ENCODE data around the gene GM2A. TPM values are rescaled to one million over a fixed set of nuclear protein-coding genes. Genes with fewer than 3 reads are reported as not detected.

GM2A gene
- total and polyA plus RNA-seq, 9 of the 15 experiments (the other 6 are each of a cell fraction or from before 2014, with no cell fraction given), result 5.8 to 36.0 (median 10.0) TPM

DNA sequence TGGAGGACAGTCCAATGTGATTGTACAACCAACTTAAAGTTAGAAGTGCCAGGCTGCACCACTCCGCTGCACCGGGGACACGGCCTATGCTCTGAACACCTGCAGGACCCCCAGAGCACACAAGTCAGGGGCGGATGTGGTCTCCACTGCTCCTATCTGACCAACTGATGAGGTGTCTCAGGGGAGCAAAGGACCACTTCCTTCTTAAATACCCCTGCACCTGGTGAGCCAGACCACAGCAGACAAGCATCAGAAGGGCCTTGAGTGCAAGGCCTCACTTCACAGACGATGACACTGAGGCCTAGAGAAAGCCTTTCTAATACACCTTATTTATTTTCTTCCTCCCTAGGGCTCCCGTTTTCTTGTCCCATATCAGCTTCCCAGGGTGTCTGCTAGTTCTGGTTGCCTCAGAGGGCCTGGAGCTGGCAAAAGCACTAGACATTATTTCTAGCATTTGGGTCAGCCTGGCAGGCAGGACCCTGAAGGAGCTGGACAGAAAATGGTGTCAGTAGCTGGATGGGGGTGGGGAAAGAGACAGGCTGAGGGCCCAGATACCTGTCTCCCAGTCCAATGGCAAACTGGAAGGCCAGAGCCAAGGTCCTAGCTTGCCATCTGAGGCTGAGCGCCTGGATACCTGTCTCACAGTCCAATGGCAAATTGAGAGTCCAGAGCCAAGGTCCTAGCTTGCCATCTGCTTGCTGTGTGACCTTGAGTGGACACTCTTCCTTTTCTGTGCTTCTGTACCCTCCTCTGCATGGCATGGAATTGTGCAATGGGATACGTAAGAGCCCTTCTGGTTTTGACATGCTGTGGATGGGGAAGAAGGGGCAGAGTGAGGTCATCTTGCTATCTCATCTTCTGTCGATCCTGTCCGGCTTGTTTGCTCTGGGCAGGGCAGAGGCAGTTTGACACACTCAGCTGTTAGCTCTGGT is 38.1 kb upstream of the GM2A start (continued):
- TF ChIP-seq RCOR1 (IDR thresholded peaks at IDR 0.05; ENCODE audit: borderline replicate concordance in 1 of 2, low read depth in 2 of 2, low read length in 2 of 2), result 0 out of 4 replicates have a peak, but pooled peaks of 1 of the 2 experiments have one; percentile 16

DNA sequence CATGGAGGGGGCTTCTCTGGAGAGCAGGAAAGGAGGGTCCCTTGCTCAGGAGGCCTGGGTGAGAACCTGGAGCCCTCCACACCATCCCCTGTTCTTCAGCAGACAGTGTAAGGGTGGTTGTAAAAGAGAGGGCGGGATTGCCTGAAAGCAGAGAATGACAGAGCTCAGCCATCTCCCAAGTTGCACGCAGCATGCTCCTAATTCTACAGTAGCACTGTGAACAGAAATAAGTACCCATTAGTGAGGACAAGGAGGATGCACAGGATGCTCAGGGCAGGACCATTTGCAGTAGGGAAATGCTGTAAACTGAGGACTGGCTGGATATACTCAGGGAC is 37.5 kb upstream of the GM2A start:
- CTCF ChIA-PET (ENCODE audit: low intra/inter-chr PET ratio), result no interaction called here
- WGBS (ENCODE audit: insufficient coverage, low coverage, missing lambda C conversion rate), result 72% methylated on average over 2 of the region's 2 CpGs
- Histone ChIP-seq H3K9me1 (ENCODE audit: control insufficient read depth, insufficient read depth, low read length) (no peaks in the 10 kb centered on the region), H3K4me1 (replicated peaks in 1 of 2; ENCODE audit: control insufficient read depth in 2 of 2, insufficient read depth in 2 of 2, low read length in 2 of 2) (peaks cover 30 to 44% of the 10 kb centered on the region in 2 experiments), H3K4me3 (no peak overlapping the region), H3K27me3 (ENCODE audit: control insufficient read depth in 2 of 2, insufficient read depth in 2 of 2, low read length in 2 of 2) (no peaks in the 10 kb centered on the region), H3K9ac (ENCODE audit: insufficient read depth in 1 of 2, low read depth in 2 of 2, low read length in 2 of 2) (0 out of 4 replicates have a peak overlapping the region, but pooled peaks of 1 of the 2 experiments have one; percentile 12), H2AFZ (ENCODE audit: low read depth, low read length) (peak overlapping the region; percentile 78), H3K27ac (ENCODE audit: extremely low read depth, low read depth, low read length) (no peak overlapping the region; the same call in 2 of the 3 replicates), H3K79me2 (ENCODE audit: control insufficient read depth, insufficient read depth, low read length) (no peaks in the 10 kb centered on the region), H3K9me3 (replicated peaks; ENCODE audit: control insufficient read depth, insufficient read depth, low read depth, low read length) (no peaks in the 10 kb centered on the region), H4K20me1 (replicated peaks; ENCODE audit: control insufficient read depth, insufficient read depth, low read length) (no peaks in the 10 kb centered on the region), H3K36me3 (ENCODE audit: control insufficient read depth, insufficient read depth, low read length) (no peaks in the 10 kb centered on the region), H3K4me2 (ENCODE audit: insufficient read depth, low read length) (peak overlapping the region; percentile 43; the same call in 1 of the 2 replicates)
- FAIRE-seq (peak; percentile 67), ATAC-seq (no peak), DNase-seq (ENCODE audit: extremely low read depth in 1 of 4, low spot score in 3 of 4) (no peak)
- POLR2A ChIA-PET, result interaction anchor here (0.6 to 1.5 kb wide), 5 partner anchors 9 to 330 kb away, joined by 3 to 5 read pairs (median 3); partner anchors contain the start of gene CCDC69
- in situ Hi-C loops (cut with MboI) (no loop called here), intact Hi-C loops (cut with micrococcal nuclease) (no loop called here)
- BruUV-seq (replicated peaks), result no TSS peak
- TF ChIP-seq NFE2 (IDR thresholded peaks at IDR 0.05; ENCODE audit: low read depth) (0 out of 2 replicates have a peak, but pooled peaks have one; percentile 0), CTBP1 (IDR thresholded peaks at IDR 0.05; ENCODE audit: borderline replicate concordance) (0 out of 2 replicates have a peak, but pooled peaks have one; percentile 2), ZNF584 (CRISPR knock-in tag; IDR thresholded peaks at IDR 0.05; ENCODE audit: low read depth) (0 out of 2 replicates have a peak, but pooled peaks have one; percentile 38), MAZ (CRISPR knock-in tag; conservative IDR thresholded peaks at IDR 0.05 in 1 of 2, IDR thresholded peaks at IDR 0.05 in 1 of 2) (no peak), POU5F1 (IDR thresholded peaks at IDR 0.05; ENCODE audit: borderline replicate concordance, low read depth, low read length, partially characterized antibody) (no peak), IFI16 (CRISPR knock-in tag; IDR thresholded peaks at IDR 0.05) (no peak), CEBPG (CRISPR knock-in tag; IDR thresholded peaks at IDR 0.05) (no peak), CEBPG (tag; conservative IDR thresholded peaks at IDR 0.05 in 1 of 2, IDR thresholded peaks at IDR 0.05 in 1 of 2) (0 out of 4 replicates have a peak, but pooled peaks of 1 of the 2 experiments have one; percentile 7)
- TF ChIP-seq, protein P1, sequence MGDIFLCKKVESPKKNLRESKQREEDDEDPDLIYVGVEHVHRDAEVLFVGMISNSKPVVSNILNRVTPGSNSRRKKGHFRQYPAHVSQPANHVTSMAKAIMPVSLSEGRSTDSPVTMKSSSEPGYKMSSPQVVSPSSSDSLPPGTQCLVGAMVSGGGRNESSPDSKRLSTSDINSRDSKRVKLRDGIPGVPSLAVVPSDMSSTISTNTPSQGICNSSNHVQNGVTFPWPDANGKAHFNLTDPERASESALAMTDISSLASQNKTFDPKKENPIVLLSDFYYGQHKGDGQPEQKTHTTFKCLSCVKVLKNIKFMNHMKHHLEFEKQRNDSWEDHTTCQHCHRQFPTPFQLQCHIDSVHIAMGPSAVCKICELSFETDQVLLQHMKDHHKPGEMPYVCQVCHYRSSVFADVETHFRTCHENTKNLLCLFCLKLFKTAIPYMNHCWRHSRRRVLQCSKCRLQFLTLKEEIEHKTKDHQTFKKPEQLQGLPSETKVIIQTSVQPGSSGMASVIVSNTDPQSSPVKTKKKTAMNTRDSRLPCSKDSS (IDR thresholded peaks at IDR 0.05; ENCODE audit: low read depth, partially characterized antibody), result no peak
- TF ChIP-seq, protein P2, sequence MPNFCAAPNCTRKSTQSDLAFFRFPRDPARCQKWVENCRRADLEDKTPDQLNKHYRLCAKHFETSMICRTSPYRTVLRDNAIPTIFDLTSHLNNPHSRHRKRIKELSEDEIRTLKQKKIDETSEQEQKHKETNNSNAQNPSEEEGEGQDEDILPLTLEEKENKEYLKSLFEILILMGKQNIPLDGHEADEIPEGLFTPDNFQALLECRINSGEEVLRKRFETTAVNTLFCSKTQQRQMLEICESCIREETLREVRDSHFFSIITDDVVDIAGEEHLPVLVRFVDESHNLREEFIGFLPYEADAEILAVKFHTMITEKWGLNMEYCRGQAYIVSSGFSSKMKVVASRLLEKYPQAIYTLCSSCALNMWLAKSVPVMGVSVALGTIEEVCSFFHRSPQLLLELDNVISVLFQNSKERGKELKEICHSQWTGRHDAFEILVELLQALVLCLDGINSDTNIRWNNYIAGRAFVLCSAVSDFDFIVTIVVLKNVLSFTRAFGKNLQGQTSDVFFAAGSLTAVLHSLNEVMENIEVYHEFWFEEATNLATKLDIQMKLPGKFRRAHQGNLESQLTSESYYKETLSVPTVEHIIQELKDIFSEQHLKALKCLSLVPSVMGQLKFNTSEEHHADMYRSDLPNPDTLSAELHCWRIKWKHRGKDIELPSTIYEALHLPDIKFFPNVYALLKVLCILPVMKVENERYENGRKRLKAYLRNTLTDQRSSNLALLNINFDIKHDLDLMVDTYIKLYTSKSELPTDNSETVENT (CRISPR knock-in tag; IDR thresholded peaks at IDR 0.05), result peak; percentile 12; the same call in 1 of the 2 replicates
